Adrenal gland (tissue), 12 donors: Measurements from ENCODE around the gene FAM180A. TPM values are rescaled to one million over a fixed set of nuclear protein-coding genes. Genes with fewer than 3 reads are reported as not detected.

ENCODE experiments used
- DNase-seq, 7 donors: peaks; one replicate each; pipeline ENCODE4 v3.0.0-alpha.2; 2019 to 2020
- H3K27ac ChIP-seq, 5 donors: fragments of 200-600 bp; sonication (generic) in 4 of 5; 1 replicate in 3 of 5; 2 replicates in 2 of 5; pipeline versions ENCODE4 v1.5.1 to v1.8.0; 2016 to 2020; ENCODE audit warnings: mild to moderate bottlenecking in 1 of 5
- H3K27me3 ChIP-seq: fragments of 200-600 bp; 2 replicates; pipeline ENCODE4 v1.8.0; 2021
- H3K36me3 ChIP-seq, 2 donors: fragments of 200-600 bp; replicated peaks in 1 of 2; 1 replicate in 1 of 2; 2 replicates in 1 of 2; pipeline versions ENCODE4 v1.5.1 to v1.8.0; 2018 to 2022
- H3K4me1 ChIP-seq, 2 donors: fragments of 200-600 bp; replicated peaks in 1 of 2; 1 replicate in 1 of 2; 2 replicates in 1 of 2; pipeline versions ENCODE4 v1.5.1 to v1.8.0; 2018 to 2021
- H3K4me3 ChIP-seq, 4 donors: fragments of 200-600 bp; sonication (generic) in 3 of 4; one replicate each; pipeline ENCODE4 v1.5.1; 2016 to 2018
- H3K9me3 ChIP-seq, 3 donors: fragments of 200-600 bp; sonication (generic) in 1 of 3; replicated peaks in 1 of 3; 1 replicate in 2 of 3; 2 replicates in 1 of 3; pipeline versions ENCODE4 v1.5.1 to v1.8.0; 2016 to 2021
- POLR2A ChIP-seq, 2 donors: fragments of 450-650 bp; IDR thresholded peaks; one replicate each; pipeline ENCODE4 v1.6.1; 2017; ENCODE audit warnings: antibody characterized with exemption in 2 of 2, mild to moderate bottlenecking in 2 of 2, moderate library complexity in 1 of 2
- WGBS, 4 donors: extraction: QIAGEN DNeasy Blood & Tissue Kit in 2 of 4; methylation state at CpG; one replicate each; pipeline versions ENCODE4 v1.1.5 to v1.1.7; 2013 to 2017; 5-methylcytosine and 5-hydroxymethylcytosine counted together
- intact Hi-C, 2 donors: fragments of 100-400 bp; cut with DNase I; formaldehyde crosslinking; loops; one replicate each; pipeline versions ENCODE4 v1.14.1 to v1.15.0; 2022 to 2023
- polyA plus RNA-seq, 3 donors: library from polyadenylated mRNA; stranded (reverse); fragments of 200-250 nt in 2 of 3; fragments of 350-450 nt in 1 of 3; fragmentation: Illumina TruSeq in 1 of 3; extraction: RNeasy Lipid Tissue Mini Kit (QIAGEN cat#74804) in 1 of 3; gene quantifications; one replicate each; pipeline ENCODE4 v1.2.3, GENCODE V29; 2013 to 2014
- total RNA-seq, 9 donors: library from RNA; depleted of rRNA in 4 of 9; stranded (reverse); fragments of >200 nt in 4 of 9; fragments of 120-200 nt in 1 of 9; fragmentation: NEBNext Ultra II Directional in 1 of 9; extraction: Animal tissue kit (Norgen Biotek cat#: 25700) in 1 of 9; gene quantifications; one replicate each; pipeline versions ENCODE4 v1.1.0 to v1.2.4, GENCODE V29; 2013 to 2023
- TF ChIP-seq, protein P1 (sequence below), 6 experiments: fragments of 450-650 bp in 4 of 6; fragments of 200-600 bp in 2 of 6; sonication (generic) in 1 of 6; IDR thresholded peaks; 1 replicate in 5 of 6; 2 replicates in 1 of 6; pipeline versions ENCODE4 v1.5.1 to v1.8.0; 2016 to 2021; ENCODE audit warnings: antibody characterized with exemption in 6 of 6, mild to moderate bottlenecking in 2 of 6, moderate library complexity in 1 of 6
- donor health status: healthy with polysubstance abuse.
- donor health status: Bipolar disorder and iron deficiency.
- donor health status: DM: yes; HTN: yes; CAD: no.
- donor health status: DM: no; HTN: no; CAD: no.
- donor health status: DM: no; HTN: no; CAD: no.
- donor health status: DM: yes; HTN: yes; CAD: no.

FAM180A gene
- total and polyA plus RNA-seq, 12 donors: 0.17 to 20.4 (median 4.0) TPM

DNA sequence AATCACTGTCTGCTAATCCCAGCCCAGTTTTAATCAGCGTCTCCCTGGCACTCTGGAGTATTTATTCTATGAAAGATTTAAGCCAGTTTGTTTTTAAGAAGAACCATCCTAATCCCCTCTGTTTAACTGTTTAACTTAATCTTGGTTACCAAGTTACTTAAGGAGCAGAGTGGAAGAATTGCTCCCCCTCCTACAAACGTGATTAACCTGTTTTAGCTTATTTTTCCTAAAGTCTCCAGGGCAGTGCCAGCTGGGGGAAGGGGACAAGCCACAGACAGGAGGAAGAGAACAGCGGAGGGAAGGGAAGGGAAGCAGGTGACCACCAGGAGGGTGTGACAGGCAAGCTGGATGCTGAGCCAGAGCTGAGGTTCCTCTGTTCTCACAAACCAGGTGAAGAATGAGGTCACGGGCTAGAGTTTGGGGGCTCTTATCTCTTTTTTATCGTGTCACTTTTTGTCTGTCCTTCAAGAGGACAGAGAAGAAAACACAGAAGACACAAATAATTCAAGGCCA lies 22.3 kb downstream of the FAM180A start:
- Histone ChIP-seq H3K27ac (no peak overlapping the region), H3K27me3 (no peaks in the 10 kb centered on the region), H3K9me3 (no peaks in the 10 kb centered on the region), H3K4me3 (no peak overlapping the region), H3K36me3 (no peaks in the 10 kb centered on the region), H3K4me1 (no peaks in the 10 kb centered on the region)
- no peak for DNase-seq
- WGBS, 4 donors: 52 to 58% (median 57%) methylated on average over 5 of the region's 5 CpGs
- TF ChIP-seq, protein P1, sequence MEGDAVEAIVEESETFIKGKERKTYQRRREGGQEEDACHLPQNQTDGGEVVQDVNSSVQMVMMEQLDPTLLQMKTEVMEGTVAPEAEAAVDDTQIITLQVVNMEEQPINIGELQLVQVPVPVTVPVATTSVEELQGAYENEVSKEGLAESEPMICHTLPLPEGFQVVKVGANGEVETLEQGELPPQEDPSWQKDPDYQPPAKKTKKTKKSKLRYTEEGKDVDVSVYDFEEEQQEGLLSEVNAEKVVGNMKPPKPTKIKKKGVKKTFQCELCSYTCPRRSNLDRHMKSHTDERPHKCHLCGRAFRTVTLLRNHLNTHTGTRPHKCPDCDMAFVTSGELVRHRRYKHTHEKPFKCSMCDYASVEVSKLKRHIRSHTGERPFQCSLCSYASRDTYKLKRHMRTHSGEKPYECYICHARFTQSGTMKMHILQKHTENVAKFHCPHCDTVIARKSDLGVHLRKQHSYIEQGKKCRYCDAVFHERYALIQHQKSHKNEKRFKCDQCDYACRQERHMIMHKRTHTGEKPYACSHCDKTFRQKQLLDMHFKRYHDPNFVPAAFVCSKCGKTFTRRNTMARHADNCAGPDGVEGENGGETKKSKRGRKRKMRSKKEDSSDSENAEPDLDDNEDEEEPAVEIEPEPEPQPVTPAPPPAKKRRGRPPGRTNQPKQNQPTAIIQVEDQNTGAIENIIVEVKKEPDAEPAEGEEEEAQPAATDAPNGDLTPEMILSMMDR (IDR thresholded peaks at IDR 0.05): no peak
- TF ChIP-seq POLR2A (IDR thresholded peaks at IDR 0.05): no peak
- intact Hi-C loops: no loop called here

DNA sequence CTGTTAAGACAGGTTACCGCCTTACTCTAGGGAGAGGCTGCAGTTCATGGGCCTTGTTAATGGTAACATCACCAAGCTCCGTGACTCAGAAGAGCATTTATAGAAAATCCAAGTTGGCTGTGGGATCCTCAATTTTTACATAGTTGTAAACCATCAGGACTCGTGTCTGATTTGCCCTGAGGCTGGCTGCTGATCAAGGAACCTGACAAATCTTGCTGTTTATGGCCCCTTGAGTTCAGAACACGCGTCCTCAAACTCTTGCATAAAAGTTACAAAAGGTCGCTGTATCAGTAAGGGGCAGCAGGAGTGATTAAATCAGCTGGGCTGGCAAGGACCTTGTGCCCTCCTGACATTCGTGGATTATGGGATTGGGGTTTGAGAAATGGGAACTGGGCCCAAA lies 25.2 kb downstream of the FAM180A start:
- no peak for TF ChIP-seq POLR2A (IDR thresholded peaks at IDR 0.05)
- TF ChIP-seq, protein P1 (IDR thresholded peaks at IDR 0.05): no peak

GRCh38 chr7:135721198-135721820 lies 27.3 kb downstream of the FAM180A start:
- 91 to 95% (median 93%) methylated on average over 15 to 21 of the region's 21 CpGs for WGBS, 4 donors
- Histone ChIP-seq H3K9me3 (no peaks in the 10 kb centered on the region), H3K4me3 (no peak overlapping the region), H3K36me3 (no peaks in the 10 kb centered on the region), H3K27ac (no peak overlapping the region), H3K27me3 (no peaks in the 10 kb centered on the region), H3K4me1 (peaks cover 0 to 4% of the 10 kb centered on the region in 2 donors)
- intact Hi-C loops: no loop called here
- TF ChIP-seq POLR2A (IDR thresholded peaks at IDR 0.05): no peak
- TF ChIP-seq, protein P1 (IDR thresholded peaks at IDR 0.05): no peak
- no peak for DNase-seq

More for the DNA sequence above, 25.2 kb downstream of the FAM180A start:
- peaks cover 0 to 4% of the 10 kb centered on the region in 2 donors for H3K4me1 ChIP-seq
- no peaks in the 10 kb centered on the region for H3K27me3 ChIP-seq
- no peaks in the 10 kb centered on the region for H3K9me3 ChIP-seq
- H3K4me3 ChIP-seq: no peak overlapping the region
- DNase-seq: no peak
- H3K36me3 ChIP-seq: no peaks in the 10 kb centered on the region
- no peak overlapping the region for H3K27ac ChIP-seq
- 73 to 85% (median 77%) methylated on average over 7 of the region's 7 CpGs for WGBS, 4 donors
- intact Hi-C loops: no loop called here

- H3K36me3 ChIP-seq: no peaks in the 10 kb centered on the region
These were observed 28.9 kb downstream of the FAM180A start for GRCh38 chr7:135719688-135720087.

More at GRCh38 chr7:135719688-135720087, 28.9 kb downstream of the FAM180A start:
- Histone ChIP-seq H3K9me3 (no peaks in the 10 kb centered on the region), H3K27ac (no peak overlapping the region), H3K4me1 (peaks cover 0 to 4% of the 10 kb centered on the region in 2 donors), H3K4me3 (no peak overlapping the region), H3K27me3 (no peaks in the 10 kb centered on the region)
- intact Hi-C loops: no loop called here
- WGBS, 4 donors: 31 to 56% (median 37%) methylated on average over 2 of the region's 2 CpGs
- DNase-seq: no peak
- TF ChIP-seq, protein P1 (IDR thresholded peaks at IDR 0.05): no peak
- TF ChIP-seq POLR2A (IDR thresholded peaks at IDR 0.05): no peak
